KMS-11 (cell line): ENCODE data around the gene RAB40C.

Source experiments
- H2AFZ ChIP-seq: fragments of 200-600 bp; sonication (generic); 2 replicates; pipeline ENCODE4 v1.6.1; 2016; ENCODE audit warnings: antibody characterized with exemption, mixed run types, low read depth
- H3K27ac ChIP-seq: fragments of 200-600 bp; sonication (generic); 2 replicates; pipeline ENCODE4 v1.6.1; 2016; ENCODE audit warnings: mild to moderate bottlenecking, mixed run types
- H3K27me3 ChIP-seq: fragments of 200-600 bp; sonication (generic); 2 replicates; pipeline ENCODE4 v1.6.1; 2017; ENCODE audit warnings: mild to moderate bottlenecking, low read depth, mixed run types, moderate library complexity; ENCODE audit not compliant: insufficient read depth
- H3K36me3 ChIP-seq: fragments of 200-600 bp; sonication (generic); 2 replicates; pipeline ENCODE4 v1.6.1; 2017; ENCODE audit warnings: mild to moderate bottlenecking, mixed run types; ENCODE audit not compliant: insufficient read depth
- H3K4me1 ChIP-seq: fragments of 200-600 bp; sonication (generic); 2 replicates; pipeline ENCODE4 v1.6.1; 2016; ENCODE audit warnings: mild to moderate bottlenecking, low read depth, mixed run types; ENCODE audit not compliant: poor library complexity, severe bottlenecking
- H3K4me2 ChIP-seq: fragments of 200-600 bp; sonication (generic); 2 replicates; pipeline ENCODE4 v1.7.0; 2016; ENCODE audit warnings: mild to moderate bottlenecking, mixed run types
- H3K4me3 ChIP-seq: fragments of 200-600 bp; sonication (generic); IDR thresholded peaks from 2 replicates; pipeline ENCODE4 v1.6.1; 2017; ENCODE audit warnings: low read depth, low read length, mixed read lengths; ENCODE audit not compliant: insufficient read depth
- H3K79me2 ChIP-seq: fragments of 200-600 bp; sonication (generic); 2 replicates; pipeline ENCODE4 v1.6.1; 2016; ENCODE audit warnings: low read depth, mixed run types; ENCODE audit not compliant: insufficient read depth
- H3K9ac ChIP-seq: fragments of 200-600 bp; sonication (generic); 2 replicates; pipeline ENCODE4 v1.6.1; 2016; ENCODE audit warnings: mild to moderate bottlenecking, mixed run types
- H4K20me1 ChIP-seq: fragments of 200-600 bp; sonication (generic); 2 replicates; pipeline ENCODE4 v1.6.1; 2016; ENCODE audit warnings: mild to moderate bottlenecking, mixed run types; ENCODE audit not compliant: insufficient read depth
- TF ChIP-seq, protein P1 (sequence below): fragments of 200-600 bp; sonication (generic); conservative IDR thresholded peaks from 2 replicates; pipeline ENCODE4 v1.6.1; 2017; ENCODE audit warnings: low read depth, mild to moderate bottlenecking, antibody characterized with exemption, low read length, moderate library complexity, mixed read lengths

The RAB40C gene, protein sequence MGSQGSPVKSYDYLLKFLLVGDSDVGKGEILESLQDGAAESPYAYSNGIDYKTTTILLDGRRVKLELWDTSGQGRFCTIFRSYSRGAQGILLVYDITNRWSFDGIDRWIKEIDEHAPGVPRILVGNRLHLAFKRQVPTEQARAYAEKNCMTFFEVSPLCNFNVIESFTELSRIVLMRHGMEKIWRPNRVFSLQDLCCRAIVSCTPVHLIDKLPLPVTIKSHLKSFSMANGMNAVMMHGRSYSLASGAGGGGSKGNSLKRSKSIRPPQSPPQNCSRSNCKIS

GRCh38 chr16:589658-590187 is at the start of gene RAB40C:
RAB40C (plus strand) TSS chr16:590066; CDS start chr16:590292, 226 bp downstream.
- TF ChIP-seq, protein P1, sequence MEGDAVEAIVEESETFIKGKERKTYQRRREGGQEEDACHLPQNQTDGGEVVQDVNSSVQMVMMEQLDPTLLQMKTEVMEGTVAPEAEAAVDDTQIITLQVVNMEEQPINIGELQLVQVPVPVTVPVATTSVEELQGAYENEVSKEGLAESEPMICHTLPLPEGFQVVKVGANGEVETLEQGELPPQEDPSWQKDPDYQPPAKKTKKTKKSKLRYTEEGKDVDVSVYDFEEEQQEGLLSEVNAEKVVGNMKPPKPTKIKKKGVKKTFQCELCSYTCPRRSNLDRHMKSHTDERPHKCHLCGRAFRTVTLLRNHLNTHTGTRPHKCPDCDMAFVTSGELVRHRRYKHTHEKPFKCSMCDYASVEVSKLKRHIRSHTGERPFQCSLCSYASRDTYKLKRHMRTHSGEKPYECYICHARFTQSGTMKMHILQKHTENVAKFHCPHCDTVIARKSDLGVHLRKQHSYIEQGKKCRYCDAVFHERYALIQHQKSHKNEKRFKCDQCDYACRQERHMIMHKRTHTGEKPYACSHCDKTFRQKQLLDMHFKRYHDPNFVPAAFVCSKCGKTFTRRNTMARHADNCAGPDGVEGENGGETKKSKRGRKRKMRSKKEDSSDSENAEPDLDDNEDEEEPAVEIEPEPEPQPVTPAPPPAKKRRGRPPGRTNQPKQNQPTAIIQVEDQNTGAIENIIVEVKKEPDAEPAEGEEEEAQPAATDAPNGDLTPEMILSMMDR: no peak

DNA sequence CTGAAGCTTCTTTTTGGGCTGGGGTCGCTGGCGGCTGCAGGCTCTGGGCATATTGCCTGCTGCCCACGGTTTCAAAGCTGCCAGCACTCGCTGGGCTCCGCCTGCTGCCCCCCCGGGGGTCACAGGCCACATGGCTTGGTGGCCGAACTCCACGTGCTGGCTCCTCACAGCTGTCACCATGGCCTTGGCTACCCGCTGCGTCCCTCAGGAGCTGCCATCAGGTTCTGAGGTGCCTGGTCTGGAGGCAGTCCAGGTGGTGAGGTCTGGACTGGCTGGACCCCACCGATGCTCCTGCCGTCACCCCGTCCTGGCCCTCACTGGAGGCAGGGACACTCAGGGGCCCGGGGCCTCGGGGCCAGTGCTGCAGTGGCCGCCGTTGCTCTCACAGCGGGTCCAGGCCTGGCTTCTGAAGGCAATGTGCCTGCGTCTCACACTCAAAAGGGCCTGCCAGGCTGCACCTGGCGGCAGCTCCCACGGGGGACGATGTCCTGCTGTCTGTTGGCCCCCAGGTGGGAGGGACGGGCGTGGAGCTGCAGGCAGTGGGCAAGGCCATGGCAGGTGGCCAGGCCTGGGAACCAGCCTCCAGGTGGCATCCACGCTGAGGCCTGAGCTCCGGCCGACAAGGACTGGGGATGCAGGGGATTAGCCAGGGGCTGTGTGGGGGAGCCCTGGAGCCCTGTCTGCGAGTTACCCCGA is 49.1 kb upstream of the RAB40C start:
- peaks cover 44% of the 10 kb centered on the region; the same call in 1 of the 2 replicates for H3K79me2 ChIP-seq
- no peak overlapping the region for H3K4me2 ChIP-seq
- no peak overlapping the region for H3K9ac ChIP-seq
- TF ChIP-seq, protein P1: no peak
- no peaks in the 10 kb centered on the region for H3K36me3 ChIP-seq
- H2AFZ ChIP-seq: no peak overlapping the region
- H4K20me1 ChIP-seq: no peaks in the 10 kb centered on the region
- no peak overlapping the region for H3K27ac ChIP-seq
- H3K27me3 ChIP-seq: no peaks in the 10 kb centered on the region
- no peaks in the 10 kb centered on the region for H3K4me1 ChIP-seq
- H3K4me3 ChIP-seq: no peak overlapping the region

More at GRCh38 chr16:589658-590187, at the start of gene RAB40C:
- H3K4me2 ChIP-seq: peak within 1 kb of the TSS; percentile 95
- no peaks in the 10 kb centered on the region for H3K36me3 ChIP-seq
- H2AFZ ChIP-seq: peak within 1 kb of the TSS; percentile 92
- peak within 1 kb of the TSS; percentile 94 for H3K9ac ChIP-seq
- peaks cover 47% of the 10 kb centered on the region for H3K79me2 ChIP-seq
- no peak within 1 kb of the TSS for H3K4me3 ChIP-seq
- H4K20me1 ChIP-seq: no peaks in the 10 kb centered on the region
- H3K27ac ChIP-seq: peak within 1 kb of the TSS; percentile 94
- H3K27me3 ChIP-seq: no peaks in the 10 kb centered on the region; the same call in 1 of the 2 replicates
- H3K4me1 ChIP-seq: peaks cover 22% of the 10 kb centered on the region

DNA sequence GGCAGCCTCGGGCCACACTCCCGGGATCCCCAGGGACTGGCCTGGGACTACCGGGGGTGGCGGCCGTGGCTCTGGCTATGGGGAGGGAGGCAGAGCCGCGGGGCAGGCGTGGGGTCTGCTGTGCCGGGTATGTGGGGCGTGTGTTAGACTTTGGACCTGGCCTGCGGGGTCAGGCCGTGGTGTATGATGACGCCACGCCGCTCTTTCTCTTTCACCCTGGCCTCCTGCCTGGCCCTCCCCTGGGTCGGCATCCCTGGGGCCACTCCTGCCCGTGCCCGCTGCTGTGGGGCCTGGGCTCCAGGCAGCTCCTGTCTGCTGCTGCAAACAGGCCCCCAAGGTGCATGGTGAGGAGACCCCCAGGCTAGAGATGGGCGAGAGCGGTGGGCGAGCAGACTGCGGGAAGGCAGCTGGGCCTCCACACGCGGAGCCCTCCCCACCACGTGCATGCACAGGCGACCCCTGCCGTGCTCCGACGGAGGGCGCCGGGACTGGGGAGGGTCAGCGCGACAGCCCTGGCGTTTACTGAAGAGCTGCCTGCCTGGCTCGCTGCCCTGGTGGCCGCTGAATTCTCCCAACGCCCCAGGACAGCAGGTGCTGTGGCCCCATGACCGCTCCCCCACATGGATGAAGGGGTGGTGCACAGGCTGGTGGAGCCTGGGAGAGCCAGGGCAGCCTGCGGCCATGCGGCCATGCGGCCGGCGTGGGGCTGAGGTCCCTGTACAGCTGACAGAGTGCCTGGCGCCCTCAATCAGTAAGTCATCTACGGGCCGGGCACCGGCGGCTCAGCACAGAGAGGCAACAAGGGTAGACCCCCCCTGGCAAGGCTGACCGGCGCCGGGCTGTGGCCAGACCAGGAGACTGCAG is 46.3 kb upstream of the RAB40C start:
- no peak overlapping the region for H2AFZ ChIP-seq
- TF ChIP-seq, protein P1: no peak
- H3K27ac ChIP-seq: no peak overlapping the region
- H3K9ac ChIP-seq: no peak overlapping the region
- no peaks in the 10 kb centered on the region for H3K36me3 ChIP-seq
- H3K79me2 ChIP-seq: peaks cover 20% of the 10 kb centered on the region; the same call in 1 of the 2 replicates
- H4K20me1 ChIP-seq: no peaks in the 10 kb centered on the region
- no peak overlapping the region for H3K4me3 ChIP-seq
- H3K27me3 ChIP-seq: no peaks in the 10 kb centered on the region
- H3K4me1 ChIP-seq: no peaks in the 10 kb centered on the region
- H3K4me2 ChIP-seq: no peak overlapping the region

DNA sequence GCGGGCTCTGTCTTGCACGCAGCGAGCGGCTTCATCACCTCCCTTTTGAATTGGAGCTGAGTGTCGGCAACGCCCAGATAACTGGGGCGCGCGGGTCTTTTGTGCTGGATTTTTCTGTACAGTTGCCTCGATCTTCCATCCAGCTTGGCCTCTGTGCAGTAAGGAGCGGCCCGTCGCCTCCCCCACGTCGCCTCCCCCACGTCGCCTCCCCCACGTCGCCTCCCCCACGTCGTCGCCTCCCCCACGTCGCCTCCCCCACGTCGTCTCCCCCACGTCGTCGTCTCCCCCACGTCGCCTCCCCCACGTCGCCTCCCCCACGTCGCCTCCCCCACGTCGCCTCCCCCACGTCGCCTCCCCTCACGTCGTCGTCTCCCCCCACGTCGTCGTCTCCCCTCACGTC is 45.3 kb upstream of the RAB40C start:
- peaks cover 19% of the 10 kb centered on the region; the same call in 1 of the 2 replicates for H3K79me2 ChIP-seq
- no peaks in the 10 kb centered on the region for H4K20me1 ChIP-seq

More for the DNA sequence above, 45.3 kb upstream of the RAB40C start:
- no peak overlapping the region for H3K4me2 ChIP-seq
- no peak overlapping the region for H3K9ac ChIP-seq
- H2AFZ ChIP-seq: no peak overlapping the region
- TF ChIP-seq, protein P1: no peak
- H3K27ac ChIP-seq: no peak overlapping the region
- no peak overlapping the region for H3K4me3 ChIP-seq
- H3K36me3 ChIP-seq: no peaks in the 10 kb centered on the region
- H3K27me3 ChIP-seq: no peaks in the 10 kb centered on the region
- no peaks in the 10 kb centered on the region for H3K4me1 ChIP-seq
